Gastrocnemius medialis (tissue), 4 donors: ENCODE data around the gene COX4I2. TPM values are rescaled to one million over a fixed set of nuclear protein-coding genes. Genes with fewer than 3 reads are reported as not detected.
"Not testable (repeated sequence)": the region's sequence is repeated elsewhere in the genome, so short reads cannot be mapped to it uniquely, and the experiment has no call there.

Experiments
- ATAC-seq, 2 donors: fragments of 150-250 bp; one replicate each; pipeline ENCODE4 v1.9.1; 2016
- DNase-seq, 2 donors: peaks; one replicate each; pipeline ENCODE4 v3.0.0-alpha.2; 2019
- H3K27ac ChIP-seq, 4 donors: fragments of 200-600 bp; sonication (generic); 1 replicate in 1 of 4; 2 replicates in 3 of 4; pipeline ENCODE4 v1.5.1; 2016 to 2018; ENCODE audit warnings: mild to moderate bottlenecking in 2 of 4, moderate library complexity in 1 of 4
- H3K27me3 ChIP-seq, 3 donors: fragments of 200-600 bp; sonication (generic) in 2 of 3; 1 replicate in 1 of 3; 2 replicates in 2 of 3; pipeline versions ENCODE4 v1.5.1 to v1.6.0; 2016 to 2019; ENCODE audit warnings: mild to moderate bottlenecking in 1 of 3, moderate library complexity in 1 of 3
- H3K36me3 ChIP-seq, 2 donors: fragments of 200-600 bp; sonication (generic) in 1 of 2; one replicate each; pipeline ENCODE4 v1.5.1; 2017 to 2018
- H3K4me1 ChIP-seq, 2 donors: fragments of 200-600 bp; sonication (generic) in 1 of 2; one replicate each; pipeline ENCODE4 v1.5.1; 2016 to 2017; ENCODE audit warnings: mild to moderate bottlenecking in 2 of 2
- H3K4me3 ChIP-seq, 4 donors: fragments of 200-600 bp; sonication (generic) in 3 of 4; 1 replicate in 1 of 4; 2 replicates in 3 of 4; pipeline ENCODE4 v1.5.1; 2016 to 2019; ENCODE audit warnings: mild to moderate bottlenecking in 2 of 4
- H3K9me3 ChIP-seq, 3 donors: fragments of 200-600 bp; sonication (generic) in 2 of 3; 1 replicate in 1 of 3; 2 replicates in 2 of 3; pipeline ENCODE4 v1.5.1; 2016 to 2019
- POLR2A ChIP-seq, 2 donors: fragments of 450-650 bp; IDR thresholded peaks; one replicate each; pipeline ENCODE4 v1.6.1; 2017; ENCODE audit warnings: antibody characterized with exemption in 2 of 2, mild to moderate bottlenecking in 2 of 2, moderate library complexity in 2 of 2
- in situ Hi-C, 4 donors: fragments of 200-750 bp; cut with MboI; loops; one replicate each; pipeline versions ENCODE4 v1.15.0 to v1.8.0; 2017; ENCODE audit warnings: low sequenced_read_pairs in 4 of 4
- intact Hi-C: fragments of 100-400 bp; cut with DNase I; formaldehyde crosslinking; loops from one replicate; pipeline ENCODE4 v1.15.1; 2023; ENCODE audit warnings: low total_unique reads
- total RNA-seq, 4 donors: library from RNA; depleted of rRNA; stranded (reverse); fragments of >200 nt; gene quantifications; one replicate each; pipeline versions ENCODE4 v1.1.0 to v1.2.3, GENCODE V29; 2016
- TF ChIP-seq, protein P1 (sequence below), 5 experiments: fragments of 450-650 bp in 3 of 5; fragments of 200-600 bp in 2 of 5; sonication (generic) in 2 of 5; IDR thresholded peaks in 4 of 5; conservative IDR thresholded peaks in 1 of 5; 1 replicate in 4 of 5; 2 replicates in 1 of 5; pipeline ENCODE4 v1.5.1; 2016 to 2019; ENCODE audit warnings: antibody characterized with exemption in 5 of 5, mild to moderate bottlenecking in 3 of 5, moderate library complexity in 3 of 5

COX4I2 gene
- total RNA-seq, 4 donors from 2014 or later, result 3.9 to 10.4 (median 4.3) TPM

DNA sequence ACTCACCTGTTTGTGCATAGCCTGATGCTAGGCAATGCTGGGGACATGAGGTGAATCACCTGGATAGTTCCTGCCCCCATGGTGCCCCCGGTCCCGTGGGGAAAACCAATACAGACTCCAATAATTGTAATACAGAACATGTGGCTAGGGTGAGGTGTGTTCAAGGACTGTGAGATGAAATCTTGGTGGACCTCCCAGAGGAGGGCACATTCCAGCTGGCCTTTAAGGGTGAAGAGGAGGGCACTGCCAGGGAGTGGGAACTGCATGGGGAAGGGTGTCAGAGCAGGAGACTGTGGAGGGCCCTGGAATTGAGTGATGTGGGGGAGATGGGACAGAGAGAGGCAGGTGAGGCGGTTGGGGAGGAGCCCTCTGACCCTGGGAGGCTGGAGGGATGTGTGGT lies 2.5 kb downstream of the COX4I2 start:
- intact Hi-C loops (no loop called here), in situ Hi-C loops (no loop called here)

DNA sequence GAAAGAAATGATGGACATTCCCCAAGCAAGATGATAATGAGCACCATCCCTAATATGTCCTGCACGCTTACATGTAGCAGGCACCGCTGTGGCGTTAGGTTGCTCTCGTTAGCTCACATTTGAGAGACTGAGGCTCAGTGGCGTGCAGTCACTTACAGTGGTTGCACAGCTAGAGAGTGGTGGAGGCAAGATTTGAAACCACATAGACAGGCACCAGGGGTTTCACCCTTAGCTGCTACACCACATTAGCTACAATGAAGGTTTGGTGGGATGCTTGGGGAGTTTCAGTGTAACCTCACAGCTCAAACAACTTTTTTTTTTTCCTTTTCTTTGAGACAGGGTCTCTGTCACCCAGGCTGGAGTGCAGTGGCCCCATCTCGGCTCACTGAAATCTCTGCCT lies 3.7 kb downstream of the COX4I2 start:
- Histone ChIP-seq H3K36me3 (no peaks in the 10 kb centered on the region), H3K4me3 (no peak overlapping the region), H3K27ac (no peak overlapping the region), H3K9me3 (no peaks in the 10 kb centered on the region), H3K27me3 (peaks cover 5 to 11% (median 9%) of the 10 kb centered on the region in 3 donors), H3K4me1 (no peaks in the 10 kb centered on the region)
- DNase-seq (no peak), ATAC-seq (no peak)
- intact Hi-C loops, result no loop called here
- in situ Hi-C loops, result no loop called here
- TF ChIP-seq POLR2A (IDR thresholded peaks at IDR 0.05), result no peak
- TF ChIP-seq, protein P1, sequence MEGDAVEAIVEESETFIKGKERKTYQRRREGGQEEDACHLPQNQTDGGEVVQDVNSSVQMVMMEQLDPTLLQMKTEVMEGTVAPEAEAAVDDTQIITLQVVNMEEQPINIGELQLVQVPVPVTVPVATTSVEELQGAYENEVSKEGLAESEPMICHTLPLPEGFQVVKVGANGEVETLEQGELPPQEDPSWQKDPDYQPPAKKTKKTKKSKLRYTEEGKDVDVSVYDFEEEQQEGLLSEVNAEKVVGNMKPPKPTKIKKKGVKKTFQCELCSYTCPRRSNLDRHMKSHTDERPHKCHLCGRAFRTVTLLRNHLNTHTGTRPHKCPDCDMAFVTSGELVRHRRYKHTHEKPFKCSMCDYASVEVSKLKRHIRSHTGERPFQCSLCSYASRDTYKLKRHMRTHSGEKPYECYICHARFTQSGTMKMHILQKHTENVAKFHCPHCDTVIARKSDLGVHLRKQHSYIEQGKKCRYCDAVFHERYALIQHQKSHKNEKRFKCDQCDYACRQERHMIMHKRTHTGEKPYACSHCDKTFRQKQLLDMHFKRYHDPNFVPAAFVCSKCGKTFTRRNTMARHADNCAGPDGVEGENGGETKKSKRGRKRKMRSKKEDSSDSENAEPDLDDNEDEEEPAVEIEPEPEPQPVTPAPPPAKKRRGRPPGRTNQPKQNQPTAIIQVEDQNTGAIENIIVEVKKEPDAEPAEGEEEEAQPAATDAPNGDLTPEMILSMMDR (IDR thresholded peaks at IDR 0.05 in 4 of 5, conservative IDR thresholded peaks at IDR 0.05 in 1 of 5), result no peak

More for the DNA sequence above, 2.5 kb downstream of the COX4I2 start:
- Histone ChIP-seq H3K36me3 (no peaks in the 10 kb centered on the region), H3K9me3 (no peaks in the 10 kb centered on the region), H3K4me1 (no peaks in the 10 kb centered on the region), H3K27me3 (peaks cover 5 to 11% (median 9%) of the 10 kb centered on the region in 3 donors), H3K4me3 (no peak overlapping the region), H3K27ac (no peak overlapping the region)
- no peak for TF ChIP-seq POLR2A (IDR thresholded peaks at IDR 0.05)
- TF ChIP-seq, protein P1 (IDR thresholded peaks at IDR 0.05 in 4 of 5, conservative IDR thresholded peaks at IDR 0.05 in 1 of 5), result no peak
- ATAC-seq (no peak), DNase-seq (no peak)

DNA sequence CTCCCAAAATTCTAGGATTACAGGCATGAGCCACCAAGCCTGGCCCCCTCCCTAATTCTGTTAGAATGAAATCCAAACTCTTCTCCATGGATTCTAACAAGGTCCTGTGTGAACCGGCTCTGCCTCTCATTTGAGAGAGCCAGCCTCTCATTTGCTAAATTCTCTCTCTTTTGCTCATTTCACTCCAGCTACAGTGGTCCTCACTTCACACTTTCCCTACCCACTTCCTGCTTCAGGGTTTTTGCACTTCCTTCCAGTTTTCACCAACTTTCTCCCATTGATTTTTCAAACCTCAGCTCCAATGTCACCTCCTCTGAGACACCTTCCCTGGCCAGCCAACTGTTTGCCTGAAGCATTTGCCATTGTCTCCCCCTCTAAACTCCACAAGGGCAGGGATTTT lies 5.1 kb downstream of the COX4I2 start:
- ATAC-seq, result no peak
- no peak overlapping the region for H3K27ac ChIP-seq
- H3K4me3 ChIP-seq, result no peak overlapping the region
- H3K9me3 ChIP-seq, result no peaks in the 10 kb centered on the region
- no peaks in the 10 kb centered on the region for H3K4me1 ChIP-seq
- H3K27me3 ChIP-seq, result peaks cover 0 to 7% (median 6%) of the 10 kb centered on the region in 3 donors
- in situ Hi-C loops, result no loop called here
- H3K36me3 ChIP-seq, result no peaks in the 10 kb centered on the region
- intact Hi-C loops, result no loop called here
- TF ChIP-seq, protein P1 (IDR thresholded peaks at IDR 0.05 in 4 of 5, conservative IDR thresholded peaks at IDR 0.05 in 1 of 5), result no peak
- no peak for TF ChIP-seq POLR2A (IDR thresholded peaks at IDR 0.05)
- DNase-seq, result no peak

DNA sequence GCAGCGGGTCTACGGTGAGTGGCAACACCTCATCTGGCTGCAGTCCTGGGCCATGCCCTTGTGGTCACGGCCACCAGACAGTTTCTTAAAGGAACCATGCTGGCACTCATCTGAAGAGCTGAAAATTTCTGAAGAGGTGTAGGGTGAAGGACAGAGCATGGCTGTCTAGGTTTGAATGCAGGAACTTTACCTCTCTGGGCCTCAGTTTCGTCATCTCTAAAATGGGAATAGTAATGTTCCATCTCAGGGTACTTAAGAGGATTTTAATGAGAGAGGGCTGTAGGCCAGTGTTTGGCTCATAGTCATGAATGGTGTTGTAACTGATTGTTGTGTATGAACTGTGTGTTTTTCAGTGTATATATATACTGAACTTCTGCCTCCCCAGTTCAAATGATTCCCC lies 5.8 kb downstream of the COX4I2 start:
- TF ChIP-seq POLR2A (IDR thresholded peaks at IDR 0.05), result no peak
- TF ChIP-seq, protein P1 (IDR thresholded peaks at IDR 0.05 in 4 of 5, conservative IDR thresholded peaks at IDR 0.05 in 1 of 5), result no peak
- ATAC-seq (no peak), DNase-seq (no peak)
- Histone ChIP-seq H3K4me3 (no peak overlapping the region), H3K9me3 (no peaks in the 10 kb centered on the region), H3K36me3 (no peaks in the 10 kb centered on the region), H3K4me1 (no peaks in the 10 kb centered on the region), H3K27ac (no peak overlapping the region), H3K27me3 (peaks cover 0 to 2% (median 2%) of the 10 kb centered on the region in 3 donors)
- in situ Hi-C loops (no loop called here), intact Hi-C loops (no loop called here)

DNA sequence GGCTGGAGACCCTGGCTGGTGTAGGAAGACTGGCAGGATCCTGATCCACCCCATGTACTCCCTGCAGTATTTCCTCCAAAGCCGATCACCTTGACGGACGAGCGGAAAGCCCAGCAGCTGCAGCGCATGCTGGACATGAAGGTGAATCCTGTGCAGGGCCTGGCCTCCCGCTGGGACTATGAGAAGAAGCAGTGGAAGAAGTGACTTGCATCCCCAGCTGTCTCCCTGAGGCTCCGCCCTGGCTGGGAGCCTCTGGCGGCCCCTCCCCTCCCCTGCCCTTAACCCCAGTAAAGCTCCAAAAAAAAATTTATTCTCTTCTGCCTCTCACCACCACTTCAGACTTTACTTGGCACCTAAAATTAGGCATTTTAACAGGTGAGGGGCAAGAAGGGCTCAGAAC lies 7.0 kb downstream of the COX4I2 start:
- in situ Hi-C loops (no loop called here), intact Hi-C loops (no loop called here)
- TF ChIP-seq POLR2A (IDR thresholded peaks at IDR 0.05), result no peak
- TF ChIP-seq, protein P1 (IDR thresholded peaks at IDR 0.05 in 4 of 5, conservative IDR thresholded peaks at IDR 0.05 in 1 of 5), result no peak
- H3K4me1 ChIP-seq, result no peaks in the 10 kb centered on the region
- no peaks in the 10 kb centered on the region for H3K36me3 ChIP-seq
- no peak for DNase-seq
- H3K9me3 ChIP-seq, result no peaks in the 10 kb centered on the region
- no peaks in the 10 kb centered on the region for H3K27me3 ChIP-seq
- H3K4me3 ChIP-seq, result no peak overlapping the region
- no peak overlapping the region for H3K27ac ChIP-seq
- no peak for ATAC-seq

DNA sequence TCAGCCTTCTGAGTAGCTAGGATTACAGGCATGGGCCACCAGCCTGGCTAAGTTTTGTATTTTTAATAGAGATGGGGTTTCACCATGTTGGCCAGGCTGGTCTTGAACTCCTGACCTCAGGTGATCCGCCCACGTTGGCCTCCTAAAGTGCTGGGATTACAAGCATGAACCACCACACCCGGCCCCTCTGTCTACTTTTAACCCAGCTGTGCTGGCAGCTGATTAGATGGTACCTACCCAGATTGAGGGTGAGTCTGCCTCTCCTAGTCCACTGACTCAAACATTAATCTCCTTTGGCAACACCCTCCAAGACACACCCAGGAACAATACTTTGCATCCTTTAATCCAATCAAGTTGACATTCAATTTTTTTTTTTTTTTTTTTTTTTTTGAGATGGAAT lies 10.4 kb downstream of the COX4I2 start:
- H3K27ac ChIP-seq, H3K4me3 ChIP-seq, DNase-seq, ATAC-seq, H3K36me3 ChIP-seq, intact Hi-C loops, H3K27me3 ChIP-seq, in situ Hi-C loops, H3K9me3 ChIP-seq, H3K4me1 ChIP-seq: not testable (repeated sequence)
